ENCODE results near the gene CCDC88C. TPM values are rescaled to one million over a fixed set of nuclear protein-coding genes. Genes with fewer than 3 reads are reported as not detected.

CCDC88C gene
- total RNA-seq, 1 donor from 2014 or later, result 39.3 TPM

- no peak for DNase-seq (ENCODE audit: extremely low spot score, unreplicated experiment)
- no peaks in the 10 kb centered on the region for H3K4me1 Mint-ChIP-seq (ENCODE audit: unreplicated experiment)
- H3K27ac Mint-ChIP-seq, result peak overlapping the region; percentile 14
- no peaks in the 10 kb centered on the region for H3K27me3 Mint-ChIP-seq
- TF ChIP-seq, protein P1, sequence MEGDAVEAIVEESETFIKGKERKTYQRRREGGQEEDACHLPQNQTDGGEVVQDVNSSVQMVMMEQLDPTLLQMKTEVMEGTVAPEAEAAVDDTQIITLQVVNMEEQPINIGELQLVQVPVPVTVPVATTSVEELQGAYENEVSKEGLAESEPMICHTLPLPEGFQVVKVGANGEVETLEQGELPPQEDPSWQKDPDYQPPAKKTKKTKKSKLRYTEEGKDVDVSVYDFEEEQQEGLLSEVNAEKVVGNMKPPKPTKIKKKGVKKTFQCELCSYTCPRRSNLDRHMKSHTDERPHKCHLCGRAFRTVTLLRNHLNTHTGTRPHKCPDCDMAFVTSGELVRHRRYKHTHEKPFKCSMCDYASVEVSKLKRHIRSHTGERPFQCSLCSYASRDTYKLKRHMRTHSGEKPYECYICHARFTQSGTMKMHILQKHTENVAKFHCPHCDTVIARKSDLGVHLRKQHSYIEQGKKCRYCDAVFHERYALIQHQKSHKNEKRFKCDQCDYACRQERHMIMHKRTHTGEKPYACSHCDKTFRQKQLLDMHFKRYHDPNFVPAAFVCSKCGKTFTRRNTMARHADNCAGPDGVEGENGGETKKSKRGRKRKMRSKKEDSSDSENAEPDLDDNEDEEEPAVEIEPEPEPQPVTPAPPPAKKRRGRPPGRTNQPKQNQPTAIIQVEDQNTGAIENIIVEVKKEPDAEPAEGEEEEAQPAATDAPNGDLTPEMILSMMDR (conservative IDR thresholded peaks at IDR 0.05), result no peak
- H3K36me3 Mint-ChIP-seq, result peaks cover 25% of the 10 kb centered on the region
- peaks cover 8% of the 10 kb centered on the region for H3K9me3 Mint-ChIP-seq
- H3K4me3 Mint-ChIP-seq, result no peak overlapping the region
Measured at GRCh38 chr14:91454580-91454979, 37.0 kb upstream of the CCDC88C start.

- H3K36me3 Mint-ChIP-seq, result peaks cover 25% of the 10 kb centered on the region
- H3K27me3 Mint-ChIP-seq, result no peaks in the 10 kb centered on the region
- H3K27ac Mint-ChIP-seq, result peak overlapping the region; percentile 14
- TF ChIP-seq, protein P1 (conservative IDR thresholded peaks at IDR 0.05), result no peak
- peaks cover 8% of the 10 kb centered on the region for H3K9me3 Mint-ChIP-seq
- no peaks in the 10 kb centered on the region for H3K4me1 Mint-ChIP-seq (ENCODE audit: unreplicated experiment)
- no peak for DNase-seq (ENCODE audit: extremely low spot score, unreplicated experiment)
- no peak overlapping the region for H3K4me3 Mint-ChIP-seq
Measured at GRCh38 chr14:91454155-91454554, 36.5 kb upstream of the CCDC88C start.

DNA sequence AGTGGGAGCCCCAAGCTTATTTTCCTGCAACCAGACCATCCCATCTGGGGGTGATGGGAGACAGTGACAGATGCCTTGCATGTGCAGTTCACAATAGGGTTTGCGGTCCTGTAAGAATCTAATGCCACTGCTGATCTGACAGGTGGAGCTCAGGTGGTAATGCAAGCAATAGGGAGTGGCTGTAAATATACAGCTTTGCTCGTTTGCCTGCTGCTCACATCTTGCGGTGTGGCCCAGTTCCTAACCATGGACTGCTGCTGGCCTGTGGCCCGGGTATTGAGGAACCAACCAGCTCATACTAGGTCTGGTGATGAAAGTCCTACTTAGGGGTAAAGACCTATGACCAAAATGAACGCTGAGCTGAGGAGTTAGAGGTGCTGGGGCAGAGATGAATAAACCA, 36.1 kb upstream of the CCDC88C start:
- H3K36me3 Mint-ChIP-seq, result peaks cover 23% of the 10 kb centered on the region
- no peaks in the 10 kb centered on the region for H3K4me1 Mint-ChIP-seq (ENCODE audit: unreplicated experiment)
- no peak overlapping the region for H3K27ac Mint-ChIP-seq
- no peaks in the 10 kb centered on the region for H3K27me3 Mint-ChIP-seq
- TF ChIP-seq, protein P1 (conservative IDR thresholded peaks at IDR 0.05), result no peak
- no peak overlapping the region for H3K4me3 Mint-ChIP-seq
- no peak for DNase-seq (ENCODE audit: extremely low spot score, unreplicated experiment)
- peaks cover 8% of the 10 kb centered on the region for H3K9me3 Mint-ChIP-seq

- H3K27ac Mint-ChIP-seq, result no peak overlapping the region
- H3K27me3 Mint-ChIP-seq, result peaks cover 3% of the 10 kb centered on the region
- no peak overlapping the region for H3K4me3 Mint-ChIP-seq
- peaks cover 8% of the 10 kb centered on the region for H3K9me3 Mint-ChIP-seq
- H3K36me3 Mint-ChIP-seq, result no peaks in the 10 kb centered on the region
- H3K4me1 Mint-ChIP-seq (ENCODE audit: unreplicated experiment), result no peaks in the 10 kb centered on the region
- DNase-seq (ENCODE audit: extremely low spot score, unreplicated experiment), result no peak
- TF ChIP-seq, protein P1 (conservative IDR thresholded peaks at IDR 0.05), result no peak
Measured at GRCh38 chr14:91444335-91445020, 26.9 kb upstream of the CCDC88C start.

DNA sequence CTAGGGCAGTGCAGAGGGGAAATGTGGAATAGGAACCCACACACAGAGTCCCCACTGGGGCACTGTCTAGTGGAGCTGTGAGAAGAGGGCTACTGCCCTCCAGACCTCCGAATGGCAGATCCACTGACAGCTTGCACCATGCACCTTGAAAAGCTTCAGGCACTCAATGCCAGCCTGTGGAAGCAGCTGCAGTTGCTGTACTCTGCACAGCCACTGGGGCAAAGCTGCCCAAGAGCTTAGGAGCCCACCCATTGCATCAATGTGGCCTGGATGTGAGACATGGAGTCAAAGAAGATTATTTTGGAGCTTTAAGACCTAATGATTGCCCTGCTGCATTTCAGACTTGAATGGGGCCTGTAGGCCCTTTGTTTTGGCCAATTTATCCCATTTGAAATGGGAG, 21.7 kb upstream of the CCDC88C start:
- no peak for DNase-seq (ENCODE audit: extremely low spot score, unreplicated experiment)
- H3K9me3 Mint-ChIP-seq, result peaks cover 5% of the 10 kb centered on the region
- H3K4me1 Mint-ChIP-seq (ENCODE audit: unreplicated experiment), result no peaks in the 10 kb centered on the region
- H3K36me3 Mint-ChIP-seq, result no peaks in the 10 kb centered on the region
- TF ChIP-seq, protein P1 (conservative IDR thresholded peaks at IDR 0.05), result peak; percentile 22
- no peak overlapping the region for H3K27ac Mint-ChIP-seq
- H3K27me3 Mint-ChIP-seq, result peaks cover 3% of the 10 kb centered on the region
- H3K4me3 Mint-ChIP-seq, result no peak overlapping the region

Measured in type B pancreatic cell (in vitro differentiated cells).